Gastrocnemius medialis (tissue), 4 donors: ENCODE results near the gene TTLL9. TPM values are rescaled to one million over a fixed set of nuclear protein-coding genes. Genes with fewer than 3 reads are reported as not detected.

Experiments
- ATAC-seq, 2 donors: fragments of 150-250 bp; one replicate each; pipeline ENCODE4 v1.9.1; 2016
- DNase-seq, 2 donors: peaks; one replicate each; pipeline ENCODE4 v3.0.0-alpha.2; 2019
- H3K27ac ChIP-seq, 4 donors: fragments of 200-600 bp; sonication (generic); 1 replicate in 1 of 4; 2 replicates in 3 of 4; pipeline ENCODE4 v1.5.1; 2016 to 2018; ENCODE audit warnings: mild to moderate bottlenecking in 2 of 4, moderate library complexity in 1 of 4
- H3K27me3 ChIP-seq, 3 donors: fragments of 200-600 bp; sonication (generic) in 2 of 3; 1 replicate in 1 of 3; 2 replicates in 2 of 3; pipeline versions ENCODE4 v1.5.1 to v1.6.0; 2016 to 2019; ENCODE audit warnings: mild to moderate bottlenecking in 1 of 3, moderate library complexity in 1 of 3
- H3K36me3 ChIP-seq, 2 donors: fragments of 200-600 bp; sonication (generic) in 1 of 2; one replicate each; pipeline ENCODE4 v1.5.1; 2017 to 2018
- H3K4me1 ChIP-seq, 2 donors: fragments of 200-600 bp; sonication (generic) in 1 of 2; one replicate each; pipeline ENCODE4 v1.5.1; 2016 to 2017; ENCODE audit warnings: mild to moderate bottlenecking in 2 of 2
- H3K4me3 ChIP-seq, 4 donors: fragments of 200-600 bp; sonication (generic) in 3 of 4; 1 replicate in 1 of 4; 2 replicates in 3 of 4; pipeline ENCODE4 v1.5.1; 2016 to 2019; ENCODE audit warnings: mild to moderate bottlenecking in 2 of 4
- H3K9me3 ChIP-seq, 3 donors: fragments of 200-600 bp; sonication (generic) in 2 of 3; 1 replicate in 1 of 3; 2 replicates in 2 of 3; pipeline ENCODE4 v1.5.1; 2016 to 2019
- CTCF ChIP-seq, 5 experiments: fragments of 450-650 bp in 3 of 5; fragments of 200-600 bp in 2 of 5; sonication (generic) in 2 of 5; IDR thresholded peaks in 4 of 5; conservative IDR thresholded peaks in 1 of 5; 1 replicate in 4 of 5; 2 replicates in 1 of 5; pipeline ENCODE4 v1.5.1; 2016 to 2019; ENCODE audit warnings: antibody characterized with exemption in 5 of 5, mild to moderate bottlenecking in 3 of 5, moderate library complexity in 3 of 5
- POLR2A ChIP-seq, 2 donors: fragments of 450-650 bp; IDR thresholded peaks; one replicate each; pipeline ENCODE4 v1.6.1; 2017; ENCODE audit warnings: antibody characterized with exemption in 2 of 2, mild to moderate bottlenecking in 2 of 2, moderate library complexity in 2 of 2
- in situ Hi-C, 4 donors: fragments of 200-750 bp; cut with MboI; loops; one replicate each; pipeline versions ENCODE4 v1.15.0 to v1.8.0; 2017; ENCODE audit warnings: low sequenced_read_pairs in 4 of 4
- intact Hi-C: fragments of 100-400 bp; cut with DNase I; formaldehyde crosslinking; loops from one replicate; pipeline ENCODE4 v1.15.1; 2023; ENCODE audit warnings: low total_unique reads
- total RNA-seq, 4 donors: library from RNA; depleted of rRNA; stranded (reverse); fragments of >200 nt; gene quantifications; one replicate each; pipeline versions ENCODE4 v1.1.0 to v1.2.3, GENCODE V29; 2016

Gene TTLL9
- total RNA-seq, 4 donors from 2014 or later, result not detected

- DNase-seq (no peak), ATAC-seq (no peak)
- H3K4me1 ChIP-seq, result no peaks in the 10 kb centered on the region
- no peak overlapping the region for H3K4me3 ChIP-seq
- H3K36me3 ChIP-seq, result no peaks in the 10 kb centered on the region
- H3K27me3 ChIP-seq, result no peaks in the 10 kb centered on the region
- in situ Hi-C loops, result no loop called here
- no peak for TF ChIP-seq POLR2A (IDR thresholded peaks at IDR 0.05)
- no peak for TF ChIP-seq CTCF (IDR thresholded peaks at IDR 0.05 in 4 of 5, conservative IDR thresholded peaks at IDR 0.05 in 1 of 5)
- H3K27ac ChIP-seq, result no peak overlapping the region
- intact Hi-C loops, result no loop called here
- H3K9me3 ChIP-seq, result no peaks in the 10 kb centered on the region
Measured at GRCh38 chr20:31930779-31931178, 60.3 kb downstream of the TTLL9 start.

- Histone ChIP-seq H3K36me3 (no peaks in the 10 kb centered on the region), H3K27me3 (no peaks in the 10 kb centered on the region), H3K9me3 (no peaks in the 10 kb centered on the region), H3K4me3 (no peak overlapping the region), H3K4me1 (no peaks in the 10 kb centered on the region), H3K27ac (no peak overlapping the region)
- intact Hi-C loops, result no loop called here
- TF ChIP-seq CTCF (IDR thresholded peaks at IDR 0.05 in 4 of 5, conservative IDR thresholded peaks at IDR 0.05 in 1 of 5), result no peak
- TF ChIP-seq POLR2A (IDR thresholded peaks at IDR 0.05), result no peak
- DNase-seq (no peak), ATAC-seq (no peak)
- in situ Hi-C loops, result no loop called here
Measured at GRCh38 chr20:31933698-31934097, 63.3 kb downstream of the TTLL9 start.

- ATAC-seq (no peak), DNase-seq (no peak)
- intact Hi-C loops (no loop called here), in situ Hi-C loops (no loop called here)
- no peaks in the 10 kb centered on the region for H3K36me3 ChIP-seq
- no peak overlapping the region for H3K27ac ChIP-seq
- no peaks in the 10 kb centered on the region for H3K27me3 ChIP-seq
- TF ChIP-seq POLR2A (IDR thresholded peaks at IDR 0.05) (no peak), CTCF (IDR thresholded peaks at IDR 0.05 in 4 of 5, conservative IDR thresholded peaks at IDR 0.05 in 1 of 5) (no peak)
- H3K4me3 ChIP-seq, result no peak overlapping the region
- H3K9me3 ChIP-seq, result no peaks in the 10 kb centered on the region
- no peaks in the 10 kb centered on the region for H3K4me1 ChIP-seq
Measured at GRCh38 chr20:31934491-31934890, 64.1 kb downstream of the TTLL9 start.

DNA sequence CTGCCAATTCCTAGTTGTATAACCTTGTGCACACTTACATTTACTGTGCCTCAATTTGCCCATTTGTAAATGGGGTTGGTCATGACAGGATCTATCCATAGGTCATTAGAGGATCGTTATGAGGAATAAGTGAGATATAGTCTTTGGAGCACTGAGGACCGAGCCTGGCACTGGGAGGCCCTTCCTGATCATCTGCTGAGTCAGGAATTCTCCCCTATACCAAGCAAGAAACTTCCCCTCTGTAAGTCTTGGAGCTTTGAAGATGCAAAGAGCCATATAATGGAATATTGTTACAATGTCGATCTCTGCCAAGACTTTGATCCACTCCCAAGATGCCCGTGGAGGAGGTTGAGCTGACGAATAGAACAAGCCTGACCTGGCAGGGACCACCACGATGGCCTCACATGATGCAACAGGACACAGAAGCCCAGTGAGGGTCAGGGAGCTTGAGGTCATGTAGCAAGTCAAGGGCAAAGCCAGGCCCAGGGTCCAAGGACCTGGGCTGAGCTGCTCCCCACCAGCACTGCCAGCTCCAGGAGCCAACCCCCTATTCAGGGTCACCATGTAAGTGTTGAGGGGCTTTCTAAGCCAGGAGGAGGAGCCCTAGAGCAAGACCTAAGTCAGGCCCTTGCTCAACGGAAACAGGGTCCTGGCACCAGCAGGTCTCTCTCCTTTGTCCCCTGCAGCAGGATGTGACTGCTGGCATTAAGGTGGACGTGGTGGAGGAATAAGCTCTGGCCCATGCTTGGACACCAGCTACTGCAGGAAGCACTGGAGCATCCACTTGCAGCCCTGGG, 64.7 kb downstream of the TTLL9 start:
- no peak overlapping the region for H3K4me3 ChIP-seq
- H3K27me3 ChIP-seq, result no peaks in the 10 kb centered on the region
- in situ Hi-C loops, result no loop called here
- no peaks in the 10 kb centered on the region for H3K4me1 ChIP-seq
- H3K27ac ChIP-seq, result no peak overlapping the region
- ATAC-seq (no peak), DNase-seq (no peak)
- no peaks in the 10 kb centered on the region for H3K9me3 ChIP-seq
- TF ChIP-seq POLR2A (IDR thresholded peaks at IDR 0.05), result no peak
- TF ChIP-seq CTCF (IDR thresholded peaks at IDR 0.05 in 4 of 5, conservative IDR thresholded peaks at IDR 0.05 in 1 of 5), result no peak
- no peaks in the 10 kb centered on the region for H3K36me3 ChIP-seq
- intact Hi-C loops, result no loop called here

DNA sequence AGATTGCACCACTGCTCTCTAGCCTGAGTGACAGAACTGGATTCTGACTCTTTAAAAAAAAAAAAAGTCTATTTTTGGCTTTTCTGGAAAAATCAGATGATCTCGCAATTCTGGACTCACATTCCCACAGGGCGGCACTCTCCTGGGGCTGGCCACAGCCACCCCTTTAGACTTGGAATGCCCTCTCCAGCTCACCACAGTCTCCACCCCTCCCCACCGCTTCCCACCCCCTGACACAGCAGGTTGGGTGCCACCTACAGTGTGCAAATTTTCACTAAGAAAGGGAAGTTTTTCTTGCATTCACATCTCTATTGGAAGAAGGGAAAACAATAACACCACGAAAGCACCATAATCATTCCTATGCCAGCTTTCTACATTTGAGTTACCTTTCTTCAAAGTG, 66.0 kb downstream of the TTLL9 start:
- ATAC-seq, result no peak
- no peaks in the 10 kb centered on the region for H3K9me3 ChIP-seq
- no peak overlapping the region for H3K4me3 ChIP-seq
- intact Hi-C loops (no loop called here), in situ Hi-C loops (no loop called here)
- no peaks in the 10 kb centered on the region for H3K36me3 ChIP-seq
- H3K27me3 ChIP-seq, result no peaks in the 10 kb centered on the region
- no peak overlapping the region for H3K27ac ChIP-seq
- TF ChIP-seq POLR2A (IDR thresholded peaks at IDR 0.05) (no peak), CTCF (IDR thresholded peaks at IDR 0.05 in 4 of 5, conservative IDR thresholded peaks at IDR 0.05 in 1 of 5) (no peak)
- no peak for DNase-seq
- H3K4me1 ChIP-seq, result no peaks in the 10 kb centered on the region
